GM20000 (cell line): ENCODE measurements around the gene EPC1.

ENCODE experiments used
- DNase-seq: peaks from one replicate; pipeline ENCODE4 v3.0.0; 2012; ENCODE audit warnings: low spot score
- CTCF ChIP-seq: IDR thresholded peaks from 2 replicates; pipeline ENCODE4 v1.5.1; 2012; ENCODE audit warnings: mild to moderate bottlenecking, control low read depth; ENCODE audit errors: extremely low read depth, missing control alignments

The EPC1 gene

GRCh38 chr10:32269343-32270100 lies 77.4 kb downstream of the EPC1 start:
- no peak for DNase-seq
- TF ChIP-seq CTCF = no peak

GRCh38 chr10:32268788-32269187 lies 78.2 kb downstream of the EPC1 start:
- DNase-seq = no peak
- no peak for TF ChIP-seq CTCF

- no peak for TF ChIP-seq CTCF
- DNase-seq = no peak
Observed at GRCh38 chr10:32266979-32267378, 80.0 kb downstream of the EPC1 start.

- DNase-seq = no peak
- TF ChIP-seq CTCF = no peak
Observed at GRCh38 chr10:32266566-32266965, 80.4 kb downstream of the EPC1 start.

- no peak for DNase-seq
- no peak for TF ChIP-seq CTCF
Observed at GRCh38 chr10:32265756-32266155, 81.2 kb downstream of the EPC1 start.

GRCh38 chr10:32263300-32263699 lies 83.7 kb downstream of the EPC1 start:
- no peak for DNase-seq
- TF ChIP-seq CTCF = no peak

- TF ChIP-seq CTCF = no peak
- no peak for DNase-seq
Observed at GRCh38 chr10:32259551-32259950, 87.4 kb downstream of the EPC1 start.
